ENCODE measurements around the gene CLUH.

DNA sequence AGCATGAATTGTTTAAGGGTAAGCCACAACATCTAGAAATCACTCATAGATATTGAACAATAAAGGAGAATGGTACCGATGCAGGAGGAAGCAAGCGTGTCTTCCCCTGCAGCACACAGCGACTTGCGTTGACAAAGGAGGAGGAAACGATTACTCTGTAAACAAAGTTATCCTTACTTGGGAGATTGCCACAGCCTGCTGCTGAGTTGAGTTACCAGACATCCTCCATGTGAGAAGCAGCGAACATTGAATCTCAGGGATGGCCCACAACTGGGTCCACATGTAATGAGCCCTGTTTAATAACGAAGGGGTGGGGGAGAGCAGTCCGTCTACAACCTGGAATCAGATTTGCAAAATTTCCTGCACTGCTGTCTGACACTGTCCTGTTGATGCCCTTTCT is 27.7 kb downstream of the CLUH start:
- TF ChIP-seq, protein P1, sequence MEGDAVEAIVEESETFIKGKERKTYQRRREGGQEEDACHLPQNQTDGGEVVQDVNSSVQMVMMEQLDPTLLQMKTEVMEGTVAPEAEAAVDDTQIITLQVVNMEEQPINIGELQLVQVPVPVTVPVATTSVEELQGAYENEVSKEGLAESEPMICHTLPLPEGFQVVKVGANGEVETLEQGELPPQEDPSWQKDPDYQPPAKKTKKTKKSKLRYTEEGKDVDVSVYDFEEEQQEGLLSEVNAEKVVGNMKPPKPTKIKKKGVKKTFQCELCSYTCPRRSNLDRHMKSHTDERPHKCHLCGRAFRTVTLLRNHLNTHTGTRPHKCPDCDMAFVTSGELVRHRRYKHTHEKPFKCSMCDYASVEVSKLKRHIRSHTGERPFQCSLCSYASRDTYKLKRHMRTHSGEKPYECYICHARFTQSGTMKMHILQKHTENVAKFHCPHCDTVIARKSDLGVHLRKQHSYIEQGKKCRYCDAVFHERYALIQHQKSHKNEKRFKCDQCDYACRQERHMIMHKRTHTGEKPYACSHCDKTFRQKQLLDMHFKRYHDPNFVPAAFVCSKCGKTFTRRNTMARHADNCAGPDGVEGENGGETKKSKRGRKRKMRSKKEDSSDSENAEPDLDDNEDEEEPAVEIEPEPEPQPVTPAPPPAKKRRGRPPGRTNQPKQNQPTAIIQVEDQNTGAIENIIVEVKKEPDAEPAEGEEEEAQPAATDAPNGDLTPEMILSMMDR (IDR thresholded peaks at IDR 0.05) = no peak
- TF ChIP-seq POLR2A (IDR thresholded peaks at IDR 0.05) = no peak

Measured in prostate gland (tissue), 2 donors.